Measurements from ENCODE around the gene FTO. TPM values are rescaled to one million over a fixed set of nuclear protein-coding genes. Genes with fewer than 3 reads are reported as not detected.

The FTO gene
- total RNA-seq, 4 donors from 2014 or later = 64.4 to 116 (median 71.3) TPM

- H3K9me3 ChIP-seq = no peaks in the 10 kb centered on the region
- H3K27ac ChIP-seq = no peak overlapping the region
- no peak for TF ChIP-seq CTCF (IDR thresholded peaks at IDR 0.05)
- TF ChIP-seq POLR2A (IDR thresholded peaks at IDR 0.05) = no peak
- no peak for TF ChIP-seq EP300 (IDR thresholded peaks at IDR 0.05)
- TF ChIP-seq POLR2AphosphoS5 (IDR thresholded peaks at IDR 0.05) = no peak
- H3K4me3 ChIP-seq = no peak overlapping the region
- DNase-seq (ENCODE audit: low spot score in 2 of 2) = no peak
- H3K27me3 ChIP-seq = no peaks in the 10 kb centered on the region
- 63% methylated on average over 7 of the region's 7 CpGs for WGBS
- no peaks in the 10 kb centered on the region for H3K36me3 ChIP-seq
- H3K4me1 ChIP-seq = peaks cover 12% of the 10 kb centered on the region
Observed at GRCh38 chr16:53952215-53953208, 248.6 kb downstream of the FTO start.

GRCh38 chr16:53953336-53953735 lies 249.4 kb downstream of the FTO start:
- no peak overlapping the region for H3K4me3 ChIP-seq
- TF ChIP-seq POLR2A (IDR thresholded peaks at IDR 0.05) (no peak), POLR2AphosphoS5 (IDR thresholded peaks at IDR 0.05) (no peak), EP300 (IDR thresholded peaks at IDR 0.05) (no peak), CTCF (IDR thresholded peaks at IDR 0.05) (no peak)
- no peaks in the 10 kb centered on the region for H3K27me3 ChIP-seq
- DNase-seq (ENCODE audit: low spot score in 2 of 2) = no peak
- WGBS = 74% methylated on average over 2 of the region's 2 CpGs
- H3K9me3 ChIP-seq = no peaks in the 10 kb centered on the region
- H3K36me3 ChIP-seq = no peaks in the 10 kb centered on the region
- no peak overlapping the region for H3K27ac ChIP-seq
- H3K4me1 ChIP-seq = peaks cover 14% of the 10 kb centered on the region

GRCh38 chr16:53955221-53955875 lies 251.4 kb downstream of the FTO start:
- Histone ChIP-seq H3K4me3 (no peak overlapping the region), H3K9me3 (no peaks in the 10 kb centered on the region), H3K36me3 (no peaks in the 10 kb centered on the region), H3K27ac (no peak overlapping the region), H3K27me3 (no peaks in the 10 kb centered on the region), H3K4me1 (peaks cover 14% of the 10 kb centered on the region)
- no peak for DNase-seq (ENCODE audit: low spot score in 2 of 2)
- no peak for TF ChIP-seq POLR2AphosphoS5 (IDR thresholded peaks at IDR 0.05)
- TF ChIP-seq EP300 (IDR thresholded peaks at IDR 0.05) = no peak
- 93% methylated on average over 2 of the region's 2 CpGs for WGBS

- no peaks in the 10 kb centered on the region for H3K27me3 ChIP-seq
- WGBS = 77% methylated on average over 10 of the region's 10 CpGs
- H3K27ac ChIP-seq = no peak overlapping the region
- H3K4me1 ChIP-seq = peaks cover 9% of the 10 kb centered on the region
- H3K36me3 ChIP-seq = no peaks in the 10 kb centered on the region
- no peak for DNase-seq (ENCODE audit: low spot score in 2 of 2)
- no peaks in the 10 kb centered on the region for H3K9me3 ChIP-seq
- no peak for TF ChIP-seq POLR2AphosphoS5 (IDR thresholded peaks at IDR 0.05)
- no peak for TF ChIP-seq EP300 (IDR thresholded peaks at IDR 0.05)
- TF ChIP-seq CTCF (IDR thresholded peaks at IDR 0.05) = no peak
- TF ChIP-seq POLR2A (IDR thresholded peaks at IDR 0.05) = no peak
- no peak overlapping the region for H3K4me3 ChIP-seq
Observed at GRCh38 chr16:53958341-53958880, 254.5 kb downstream of the FTO start.

- no peak for TF ChIP-seq POLR2A (IDR thresholded peaks at IDR 0.05)
- TF ChIP-seq POLR2AphosphoS5 (IDR thresholded peaks at IDR 0.05) = no peak
- DNase-seq (ENCODE audit: low spot score in 2 of 2) = no peak
- Histone ChIP-seq H3K4me3 (no peak overlapping the region), H3K36me3 (no peaks in the 10 kb centered on the region), H3K4me1 (peaks cover 9% of the 10 kb centered on the region), H3K9me3 (no peaks in the 10 kb centered on the region), H3K27ac (no peak overlapping the region), H3K27me3 (no peaks in the 10 kb centered on the region)
- 95% methylated on average over 7 of the region's 7 CpGs for whole genome bisulfite sequencing
Observed at GRCh38 chr16:53960050-53960812, 256.3 kb downstream of the FTO start.
